ENCODE measurements around the gene GPER1. TPM values are rescaled to one million over a fixed set of nuclear protein-coding genes. Genes with fewer than 3 reads are reported as not detected.

The GPER1 gene
- total RNA-seq, 1 experiment from 2014 or later = 1.2 TPM

DNA sequence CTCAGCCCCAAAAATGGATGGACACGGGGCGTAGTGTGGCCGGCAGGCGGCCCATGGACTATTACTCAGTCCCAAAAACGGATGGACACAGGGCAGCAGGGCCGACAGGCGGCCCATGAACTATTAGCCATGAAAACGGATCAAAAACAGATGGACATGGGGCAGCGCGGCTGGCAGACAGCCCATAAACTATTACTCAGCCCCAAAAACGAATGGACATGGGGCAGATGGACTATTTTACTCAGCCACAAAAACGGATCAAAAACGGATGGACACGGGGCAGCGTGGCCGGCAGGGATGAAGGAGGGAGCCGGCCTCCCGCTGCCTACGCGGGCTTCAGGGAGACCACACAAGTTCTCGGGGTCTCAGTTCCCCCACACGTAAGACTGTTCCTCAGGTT, 32.9 kb downstream of the GPER1 start:
- no peak overlapping the region for H3K9ac ChIP-seq (ENCODE audit: low read length)
- no peaks in the 10 kb centered on the region for H3K4me1 ChIP-seq (ENCODE audit: control insufficient read depth in 1 of 2, insufficient read depth in 2 of 2, low read length in 2 of 2)
- TF ChIP-seq, protein P1, sequence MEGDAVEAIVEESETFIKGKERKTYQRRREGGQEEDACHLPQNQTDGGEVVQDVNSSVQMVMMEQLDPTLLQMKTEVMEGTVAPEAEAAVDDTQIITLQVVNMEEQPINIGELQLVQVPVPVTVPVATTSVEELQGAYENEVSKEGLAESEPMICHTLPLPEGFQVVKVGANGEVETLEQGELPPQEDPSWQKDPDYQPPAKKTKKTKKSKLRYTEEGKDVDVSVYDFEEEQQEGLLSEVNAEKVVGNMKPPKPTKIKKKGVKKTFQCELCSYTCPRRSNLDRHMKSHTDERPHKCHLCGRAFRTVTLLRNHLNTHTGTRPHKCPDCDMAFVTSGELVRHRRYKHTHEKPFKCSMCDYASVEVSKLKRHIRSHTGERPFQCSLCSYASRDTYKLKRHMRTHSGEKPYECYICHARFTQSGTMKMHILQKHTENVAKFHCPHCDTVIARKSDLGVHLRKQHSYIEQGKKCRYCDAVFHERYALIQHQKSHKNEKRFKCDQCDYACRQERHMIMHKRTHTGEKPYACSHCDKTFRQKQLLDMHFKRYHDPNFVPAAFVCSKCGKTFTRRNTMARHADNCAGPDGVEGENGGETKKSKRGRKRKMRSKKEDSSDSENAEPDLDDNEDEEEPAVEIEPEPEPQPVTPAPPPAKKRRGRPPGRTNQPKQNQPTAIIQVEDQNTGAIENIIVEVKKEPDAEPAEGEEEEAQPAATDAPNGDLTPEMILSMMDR (IDR thresholded peaks at IDR 0.05 in 2 of 3, conservative IDR thresholded peaks at IDR 0.05 in 1 of 3; ENCODE audit: borderline replicate concordance in 1 of 3, insufficient read depth in 1 of 3, low read depth in 2 of 3, low read length in 2 of 3) = no peak
- TF ChIP-seq ZNF274 (IDR thresholded peaks at IDR 0.05; ENCODE audit: low read depth, low read length) (no peak), ZFX (IDR thresholded peaks at IDR 0.05) (no peak), YY1 (IDR thresholded peaks at IDR 0.05; ENCODE audit: extremely low read depth, insufficient replicate concordance, low read depth, low read length) (no peak), RAD21 (IDR thresholded peaks at IDR 0.05; ENCODE audit: low read depth) (no peak), CBX3 (IDR thresholded peaks at IDR 0.05; ENCODE audit: low read depth) (no peak), POLR2A (IDR thresholded peaks at IDR 0.05; ENCODE audit: borderline replicate concordance, extremely low read depth, insufficient read depth, insufficient read length) (no peak), SP1 (IDR thresholded peaks at IDR 0.05; ENCODE audit: low read depth) (no peak), SIN3A (IDR thresholded peaks at IDR 0.05; ENCODE audit: low read depth) (no peak), TCF7L2 (IDR thresholded peaks at IDR 0.05; ENCODE audit: borderline replicate concordance, extremely low read depth, insufficient read depth, insufficient read length) (no peak), SRF (IDR thresholded peaks at IDR 0.05; ENCODE audit: low read depth) (no peak), EZH2 (IDR thresholded peaks at IDR 0.05) (no peak)
- TF ChIP-seq, protein P2, sequence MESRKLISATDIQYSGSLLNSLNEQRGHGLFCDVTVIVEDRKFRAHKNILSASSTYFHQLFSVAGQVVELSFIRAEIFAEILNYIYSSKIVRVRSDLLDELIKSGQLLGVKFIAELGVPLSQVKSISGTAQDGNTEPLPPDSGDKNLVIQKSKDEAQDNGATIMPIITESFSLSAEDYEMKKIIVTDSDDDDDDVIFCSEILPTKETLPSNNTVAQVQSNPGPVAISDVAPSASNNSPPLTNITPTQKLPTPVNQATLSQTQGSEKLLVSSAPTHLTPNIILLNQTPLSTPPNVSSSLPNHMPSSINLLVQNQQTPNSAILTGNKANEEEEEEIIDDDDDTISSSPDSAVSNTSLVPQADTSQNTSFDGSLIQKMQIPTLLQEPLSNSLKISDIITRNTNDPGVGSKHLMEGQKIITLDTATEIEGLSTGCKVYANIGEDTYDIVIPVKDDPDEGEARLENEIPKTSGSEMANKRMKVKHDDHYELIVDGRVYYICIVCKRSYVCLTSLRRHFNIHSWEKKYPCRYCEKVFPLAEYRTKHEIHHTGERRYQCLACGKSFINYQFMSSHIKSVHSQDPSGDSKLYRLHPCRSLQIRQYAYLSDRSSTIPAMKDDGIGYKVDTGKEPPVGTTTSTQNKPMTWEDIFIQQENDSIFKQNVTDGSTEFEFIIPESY (IDR thresholded peaks at IDR 0.05; ENCODE audit: extremely low read depth, insufficient replicate concordance, low read length) = no peak
- TF ChIP-seq, protein P3, sequence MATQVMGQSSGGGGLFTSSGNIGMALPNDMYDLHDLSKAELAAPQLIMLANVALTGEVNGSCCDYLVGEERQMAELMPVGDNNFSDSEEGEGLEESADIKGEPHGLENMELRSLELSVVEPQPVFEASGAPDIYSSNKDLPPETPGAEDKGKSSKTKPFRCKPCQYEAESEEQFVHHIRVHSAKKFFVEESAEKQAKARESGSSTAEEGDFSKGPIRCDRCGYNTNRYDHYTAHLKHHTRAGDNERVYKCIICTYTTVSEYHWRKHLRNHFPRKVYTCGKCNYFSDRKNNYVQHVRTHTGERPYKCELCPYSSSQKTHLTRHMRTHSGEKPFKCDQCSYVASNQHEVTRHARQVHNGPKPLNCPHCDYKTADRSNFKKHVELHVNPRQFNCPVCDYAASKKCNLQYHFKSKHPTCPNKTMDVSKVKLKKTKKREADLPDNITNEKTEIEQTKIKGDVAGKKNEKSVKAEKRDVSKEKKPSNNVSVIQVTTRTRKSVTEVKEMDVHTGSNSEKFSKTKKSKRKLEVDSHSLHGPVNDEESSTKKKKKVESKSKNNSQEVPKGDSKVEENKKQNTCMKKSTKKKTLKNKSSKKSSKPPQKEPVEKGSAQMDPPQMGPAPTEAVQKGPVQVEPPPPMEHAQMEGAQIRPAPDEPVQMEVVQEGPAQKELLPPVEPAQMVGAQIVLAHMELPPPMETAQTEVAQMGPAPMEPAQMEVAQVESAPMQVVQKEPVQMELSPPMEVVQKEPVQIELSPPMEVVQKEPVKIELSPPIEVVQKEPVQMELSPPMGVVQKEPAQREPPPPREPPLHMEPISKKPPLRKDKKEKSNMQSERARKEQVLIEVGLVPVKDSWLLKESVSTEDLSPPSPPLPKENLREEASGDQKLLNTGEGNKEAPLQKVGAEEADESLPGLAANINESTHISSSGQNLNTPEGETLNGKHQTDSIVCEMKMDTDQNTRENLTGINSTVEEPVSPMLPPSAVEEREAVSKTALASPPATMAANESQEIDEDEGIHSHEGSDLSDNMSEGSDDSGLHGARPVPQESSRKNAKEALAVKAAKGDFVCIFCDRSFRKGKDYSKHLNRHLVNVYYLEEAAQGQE (IDR thresholded peaks at IDR 0.05; ENCODE audit: low read depth) = no peak
- TF ChIP-seq, protein P4, sequence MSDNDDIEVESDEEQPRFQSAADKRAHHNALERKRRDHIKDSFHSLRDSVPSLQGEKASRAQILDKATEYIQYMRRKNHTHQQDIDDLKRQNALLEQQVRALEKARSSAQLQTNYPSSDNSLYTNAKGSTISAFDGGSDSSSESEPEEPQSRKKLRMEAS (IDR thresholded peaks at IDR 0.05) = no peak
- peaks cover 65% of the 10 kb centered on the region for H3K79me2 ChIP-seq (ENCODE audit: insufficient read depth, low read length)
- no peaks in the 10 kb centered on the region for H3K9me2 ChIP-seq (ENCODE audit: insufficient read depth)
- H3K4me3 ChIP-seq (replicated peaks in 1 of 2; ENCODE audit: low read depth in 1 of 2, low read length in 2 of 2) = no peak overlapping the region
- no TSS peak for BruUV-seq (replicated peaks)
- intact Hi-C loops (cut with micrococcal nuclease) = no loop called here
- H4K20me1 ChIP-seq (ENCODE audit: insufficient read depth) = peaks cover 3% of the 10 kb centered on the region; the same call in 1 of the 2 replicates
- no peak overlapping the region for H3K27ac ChIP-seq (ENCODE audit: low read depth, low read length)
- no peak for ATAC-seq
- H3K4me2 ChIP-seq (ENCODE audit: low read length) = no peak overlapping the region
- H3K27me3 ChIP-seq (ENCODE audit: insufficient read depth, low read length) = no peaks in the 10 kb centered on the region
- ChIA-PET POLR2A (no interaction called here), CTCF (no interaction called here), RAD21 (ENCODE audit: low non-redundant PET in 1 of 2, low total read pairs in 2 of 2, uncharacterized antibody in 2 of 2, unreplicated experiment in 2 of 2) (no interaction called here)
- no peaks in the 10 kb centered on the region for H3K9me3 ChIP-seq (ENCODE audit: control insufficient read depth in 1 of 2, insufficient read depth in 1 of 2, low read depth in 1 of 2, low read length in 2 of 2)
- no peak for DNase-seq (ENCODE audit: low read depth, low spot score)
- H3K36me3 ChIP-seq (ENCODE audit: control insufficient read depth in 1 of 2, insufficient read depth in 2 of 2, low read length in 2 of 2) = no peaks in the 10 kb centered on the region
- H2AFZ ChIP-seq (ENCODE audit: low read depth, low read length, poor library complexity, severe bottlenecking) = no peak overlapping the region
